Naive B cell (primary cell): ENCODE measurements around the gene BICD2. TPM values are rescaled to one million over a fixed set of nuclear protein-coding genes. Genes with fewer than 3 reads are reported as not detected.

ENCODE experiments used
- ATAC-seq, 2 donors: fragments of 150-1000 bp; cut with Tn5 transposase; 2 replicates each; pipeline ENCODE4 v1.10.0; 2021; ENCODE audit warnings: low read depth in 2 of 2, mild to moderate bottlenecking in 2 of 2, moderate library complexity in 2 of 2
- DNase-seq: peaks from one replicate; pipeline ENCODE4 v3.0.0; 2022
- H3K27ac Mint-ChIP-seq, 6 donors: one replicate each; pipeline ENCODE4 v1.8.0; 2020 to 2022; ENCODE audit warnings: mild to moderate bottlenecking in 6 of 6, mixed read lengths in 6 of 6, moderate library complexity in 5 of 6, inconsistent platforms in 2 of 6
- H3K27me3 Mint-ChIP-seq, 3 donors: one replicate each; pipeline ENCODE4 v1.8.0; 2021 to 2022; ENCODE audit warnings: mixed read lengths in 3 of 3, mild to moderate bottlenecking in 1 of 3
- H3K36me3 Mint-ChIP-seq, 2 donors: one replicate each; pipeline ENCODE4 v1.8.0; 2020 to 2022; ENCODE audit warnings: mixed read lengths in 2 of 2, inconsistent platforms in 1 of 2, mild to moderate bottlenecking in 1 of 2
- H3K4me1 Mint-ChIP-seq, 3 donors: one replicate each; pipeline ENCODE4 v1.8.0; 2020 to 2022; ENCODE audit warnings: mixed read lengths in 3 of 3, inconsistent platforms in 1 of 3, mild to moderate bottlenecking in 1 of 3, moderate library complexity in 1 of 3
- H3K4me3 Mint-ChIP-seq, 8 donors: one replicate each; pipeline ENCODE4 v1.8.0; 2020 to 2022; ENCODE audit warnings: mild to moderate bottlenecking in 8 of 8, mixed read lengths in 8 of 8, moderate library complexity in 8 of 8, inconsistent platforms in 2 of 8
- H3K9me3 Mint-ChIP-seq, 7 donors: one replicate each; pipeline ENCODE4 v1.8.0; 2020 to 2022; ENCODE audit warnings: mixed read lengths in 7 of 7, mild to moderate bottlenecking in 5 of 7, inconsistent platforms in 2 of 7, moderate library complexity in 1 of 7
- polyA plus RNA-seq, 6 donors: library from polyadenylated mRNA; unstranded; fragments of 300-500 nt; fragmentation: Illumina TruSeq; gene quantifications; one replicate each; pipeline ENCODE4 v1.2.3, GENCODE V29; 2021; ENCODE audit warnings: low read depth in 6 of 6

BICD2 gene
- polyA plus RNA-seq, 6 donors from 2014 or later = 4.3 to 41.8 (median 29.6) TPM

DNA sequence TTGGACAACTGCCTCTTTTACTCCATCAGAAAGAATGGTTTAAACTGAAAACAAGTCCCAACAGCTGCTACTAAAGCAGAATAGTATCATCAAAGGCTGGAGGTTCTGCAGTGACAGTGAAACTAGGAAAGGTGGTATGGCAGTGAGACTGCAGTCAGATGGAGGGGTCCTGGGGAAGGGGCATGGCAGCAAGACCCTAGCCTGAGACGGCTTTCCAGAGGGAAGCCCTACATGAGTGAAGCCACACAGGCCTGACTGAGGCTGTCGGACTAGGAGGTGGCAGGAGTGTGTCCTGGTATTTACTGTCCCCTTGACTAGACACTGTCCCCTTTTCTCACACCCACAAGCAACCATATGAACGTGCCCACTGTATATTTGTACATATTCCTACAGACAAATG is 54.3 kb downstream of the BICD2 start:
- ATAC-seq = no peak
- Mint-ChIP-seq H3K4me3 (no peak overlapping the region), H3K9me3 (no peaks in the 10 kb centered on the region), H3K27me3 (no peaks in the 10 kb centered on the region), H3K36me3 (peaks cover 13 to 22% of the 10 kb centered on the region in 2 donors), H3K27ac (peak overlapping the region in 1 of 6 donors; percentile 81), H3K4me1 (peaks cover 19 to 43% (median 33%) of the 10 kb centered on the region in 3 donors)
- DNase-seq = no peak

DNA sequence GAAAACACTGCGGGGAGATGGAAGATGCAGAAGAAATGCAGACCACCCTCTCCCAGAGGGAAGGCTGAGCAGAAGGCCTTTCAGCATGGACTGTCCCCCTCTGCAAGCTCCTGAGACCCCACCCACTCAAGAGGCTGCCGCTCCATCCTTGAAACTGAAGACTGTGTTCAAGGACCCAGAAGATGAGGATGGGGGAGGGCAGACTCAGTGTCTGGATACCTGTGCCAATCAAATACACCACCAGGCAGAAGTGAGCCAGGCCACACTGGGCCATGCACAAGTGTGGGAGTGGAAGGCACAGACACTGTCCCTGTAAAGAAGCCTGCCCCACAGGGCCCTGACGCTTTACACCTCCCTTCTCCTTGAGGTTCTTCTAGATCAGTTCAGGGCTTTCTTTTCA is 54.7 kb downstream of the BICD2 start:
- ATAC-seq = no peak
- Mint-ChIP-seq H3K4me3 (no peak overlapping the region), H3K4me1 (peaks cover 19 to 43% (median 33%) of the 10 kb centered on the region in 3 donors), H3K27me3 (no peaks in the 10 kb centered on the region), H3K36me3 (peaks cover 13 to 22% of the 10 kb centered on the region in 2 donors), H3K9me3 (no peaks in the 10 kb centered on the region), H3K27ac (peak overlapping the region in 1 of 6 donors; percentile 2)
- no peak for DNase-seq

- Mint-ChIP-seq H3K4me3 (no peak overlapping the region), H3K27me3 (no peaks in the 10 kb centered on the region), H3K4me1 (peaks cover 19 to 43% (median 33%) of the 10 kb centered on the region in 3 donors), H3K27ac (no peak overlapping the region), H3K36me3 (peaks cover 17 to 22% of the 10 kb centered on the region in 2 donors), H3K9me3 (no peaks in the 10 kb centered on the region)
- no peak for ATAC-seq
- DNase-seq = no peak
These were observed 55.4 kb downstream of the BICD2 start for GRCh38 chr9:92709240-92709639.

DNA sequence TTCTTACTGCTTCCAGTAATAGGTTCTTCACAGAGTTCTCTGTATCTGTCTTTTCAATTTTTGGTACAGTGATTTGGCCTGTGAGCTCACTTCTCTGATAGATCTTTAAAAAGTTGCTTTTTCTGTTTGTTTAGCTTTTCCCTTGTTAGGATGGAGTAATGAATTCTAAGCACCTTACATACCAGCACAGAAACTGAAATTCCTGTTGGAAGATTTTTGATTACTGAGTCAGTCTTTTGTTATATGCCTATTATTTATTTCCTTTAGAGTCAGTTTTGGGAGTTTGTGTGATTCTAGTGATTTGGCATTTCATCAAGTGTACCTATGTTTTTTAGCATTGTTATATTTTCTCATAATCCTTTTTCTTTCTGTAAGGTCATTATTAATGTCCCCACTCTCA is 57.1 kb downstream of the BICD2 start:
- H3K27ac Mint-ChIP-seq = peak overlapping the region in 2 of 6 donors; percentile 16 to 30
- H3K36me3 Mint-ChIP-seq = peaks cover 10 to 17% of the 10 kb centered on the region in 2 donors
- DNase-seq (no peak), ATAC-seq (no peak)
- H3K4me1 Mint-ChIP-seq = peaks cover 16 to 28% (median 21%) of the 10 kb centered on the region in 3 donors
- H3K9me3 Mint-ChIP-seq = no peaks in the 10 kb centered on the region
- H3K4me3 Mint-ChIP-seq = peak overlapping the region in 1 of 8 donors; percentile 28
- no peaks in the 10 kb centered on the region for H3K27me3 Mint-ChIP-seq

- ATAC-seq (peak; percentile 66 to 67), DNase-seq (no peak)
- H3K4me3 Mint-ChIP-seq = no peak overlapping the region
- H3K27ac Mint-ChIP-seq = peak overlapping the region in 3 of 6 donors; percentile 20 to 79 (median 51)
- no peaks in the 10 kb centered on the region for H3K27me3 Mint-ChIP-seq
- peaks cover 6 to 16% (median 10%) of the 10 kb centered on the region in 3 donors for H3K4me1 Mint-ChIP-seq
- H3K36me3 Mint-ChIP-seq = peaks cover 9 to 17% of the 10 kb centered on the region in 2 donors
- no peaks in the 10 kb centered on the region for H3K9me3 Mint-ChIP-seq
These were observed 58.3 kb downstream of the BICD2 start for GRCh38 chr9:92706218-92706940.

- ATAC-seq (no peak), DNase-seq (no peak)
- no peaks in the 10 kb centered on the region for H3K9me3 Mint-ChIP-seq
- peaks cover 0 to 19% of the 10 kb centered on the region in 2 donors for H3K36me3 Mint-ChIP-seq
- peaks cover 0 to 10% (median 0%) of the 10 kb centered on the region in 3 donors for H3K4me1 Mint-ChIP-seq
- no peaks in the 10 kb centered on the region for H3K27me3 Mint-ChIP-seq
- no peak overlapping the region for H3K4me3 Mint-ChIP-seq
- no peak overlapping the region for H3K27ac Mint-ChIP-seq
These were observed 60.1 kb downstream of the BICD2 start for GRCh38 chr9:92704528-92704927.

DNA sequence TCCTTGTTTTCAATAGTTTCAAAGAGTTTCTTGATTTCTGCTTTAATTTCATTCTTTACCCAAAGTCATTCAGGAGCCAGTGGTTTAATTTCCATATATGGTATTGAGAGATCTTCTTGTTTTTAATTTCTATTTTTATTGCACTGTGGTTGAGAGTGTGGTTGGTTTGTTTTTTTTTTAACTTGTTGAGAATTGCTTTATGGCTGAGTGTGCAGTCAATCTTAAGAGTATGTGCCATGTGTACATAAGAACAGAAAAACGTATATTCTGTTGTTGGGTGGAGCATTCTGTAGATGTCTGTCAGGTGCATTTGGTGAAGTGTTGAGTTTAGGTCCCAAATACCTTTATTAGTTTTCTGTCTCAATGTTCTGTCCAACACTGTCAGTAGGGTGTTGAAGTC is 68.0 kb downstream of the BICD2 start:
- ATAC-seq = no peak
- H3K9me3 Mint-ChIP-seq = peaks cover 0 to 59% (median 49%) of the 10 kb centered on the region in 7 donors
- peaks cover 15 to 24% of the 10 kb centered on the region in 2 donors for H3K36me3 Mint-ChIP-seq
- peak overlapping the region in 3 of 8 donors; percentile 6 to 56 (median 43) for H3K4me3 Mint-ChIP-seq
- peak overlapping the region in 1 of 6 donors; percentile 94 for H3K27ac Mint-ChIP-seq
- H3K4me1 Mint-ChIP-seq = peaks cover 9 to 15% (median 13%) of the 10 kb centered on the region in 3 donors
- DNase-seq = no peak
- no peaks in the 10 kb centered on the region for H3K27me3 Mint-ChIP-seq

DNA sequence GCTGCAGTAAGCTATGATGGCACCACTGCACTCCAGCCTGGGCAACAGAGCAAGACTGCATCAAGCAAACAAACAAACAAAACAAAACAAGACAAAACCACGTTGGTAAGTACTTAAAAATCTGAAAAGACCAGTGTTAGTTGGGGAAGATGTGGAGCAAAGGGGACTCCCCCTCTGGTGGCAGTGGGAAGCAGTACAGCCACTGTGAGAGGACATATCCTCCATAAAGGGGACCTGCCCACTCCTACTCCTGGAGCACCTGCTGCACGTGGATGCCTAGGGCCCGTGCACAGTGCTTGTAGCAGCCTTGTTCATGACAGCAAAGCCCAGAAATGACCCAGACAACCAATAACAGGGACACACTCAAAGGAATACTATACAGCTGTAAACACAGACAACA is 77.7 kb downstream of the BICD2 start:
- DNase-seq = no peak
- H3K4me3 Mint-ChIP-seq = no peak overlapping the region
- no peak for ATAC-seq
- H3K9me3 Mint-ChIP-seq = peaks cover 11 to 29% (median 24%) of the 10 kb centered on the region in 7 donors
- peaks cover 0 to 15% of the 10 kb centered on the region in 2 donors for H3K36me3 Mint-ChIP-seq
- H3K27ac Mint-ChIP-seq = no peak overlapping the region
- H3K27me3 Mint-ChIP-seq = no peaks in the 10 kb centered on the region
- peaks cover 4 to 9% (median 8%) of the 10 kb centered on the region in 3 donors for H3K4me1 Mint-ChIP-seq

DNA sequence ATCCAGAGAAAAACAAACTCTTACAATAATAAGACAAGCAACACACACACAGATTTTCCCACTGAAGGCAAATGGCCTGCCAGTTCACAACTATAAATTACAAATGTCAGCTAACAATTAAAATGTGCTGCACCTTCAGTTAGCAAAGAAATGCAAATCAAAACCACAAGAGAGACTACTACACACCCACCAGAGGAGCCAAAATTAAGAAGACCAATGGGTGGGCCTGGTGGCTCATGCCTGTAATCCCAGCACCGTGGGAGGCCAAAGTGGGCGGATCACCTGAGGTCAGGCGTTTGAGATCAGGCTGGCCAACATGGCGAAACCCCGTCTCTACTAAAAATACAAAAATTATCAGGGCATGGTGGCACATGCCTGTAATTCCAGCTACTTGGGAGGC is 79.6 kb downstream of the BICD2 start:
- Mint-ChIP-seq H3K36me3 (peaks cover 0 to 4% of the 10 kb centered on the region in 2 donors), H3K9me3 (peaks cover 2 to 11% (median 4%) of the 10 kb centered on the region in 7 donors), H3K4me3 (peak overlapping the region in 1 of 8 donors; percentile 31), H3K27ac (peak overlapping the region in 1 of 6 donors; percentile 8), H3K27me3 (no peaks in the 10 kb centered on the region), H3K4me1 (peaks cover 4 to 9% (median 8%) of the 10 kb centered on the region in 3 donors)
- DNase-seq (no peak), ATAC-seq (no peak)

DNA sequence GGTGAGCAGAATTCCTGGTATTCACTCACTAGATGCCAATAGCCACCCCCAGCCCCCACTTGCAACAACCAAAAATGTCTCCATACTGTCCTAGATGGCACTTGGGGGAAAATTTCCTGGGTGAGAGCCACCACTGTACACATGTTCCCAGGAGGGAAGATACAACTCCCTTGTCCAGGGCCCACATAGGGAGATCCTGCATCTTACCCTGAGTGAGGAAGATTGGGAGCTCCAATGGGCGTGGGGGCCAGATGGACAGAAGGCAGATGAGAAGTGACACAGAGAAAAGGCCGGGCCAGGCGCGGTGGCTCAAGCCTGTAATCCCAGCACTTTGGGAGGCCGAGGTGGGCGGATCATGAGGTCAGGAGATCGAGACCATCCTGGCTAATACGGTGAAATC is 82.4 kb downstream of the BICD2 start:
- Mint-ChIP-seq H3K4me3 (no peak overlapping the region), H3K27me3 (no peaks in the 10 kb centered on the region)

GRCh38 chr9:92680166-92681119 is 84.2 kb downstream of the BICD2 start:
- no peaks in the 10 kb centered on the region for H3K36me3 Mint-ChIP-seq

More for the DNA sequence above, 82.4 kb downstream of the BICD2 start:
- Mint-ChIP-seq H3K27ac (peak overlapping the region in 1 of 6 donors; percentile 85), H3K36me3 (no peaks in the 10 kb centered on the region), H3K9me3 (peaks cover 0 to 4% (median 0%) of the 10 kb centered on the region in 7 donors), H3K4me1 (peaks cover 7 to 9% (median 8%) of the 10 kb centered on the region in 3 donors)
- DNase-seq (no peak), ATAC-seq (no peak)

DNA sequence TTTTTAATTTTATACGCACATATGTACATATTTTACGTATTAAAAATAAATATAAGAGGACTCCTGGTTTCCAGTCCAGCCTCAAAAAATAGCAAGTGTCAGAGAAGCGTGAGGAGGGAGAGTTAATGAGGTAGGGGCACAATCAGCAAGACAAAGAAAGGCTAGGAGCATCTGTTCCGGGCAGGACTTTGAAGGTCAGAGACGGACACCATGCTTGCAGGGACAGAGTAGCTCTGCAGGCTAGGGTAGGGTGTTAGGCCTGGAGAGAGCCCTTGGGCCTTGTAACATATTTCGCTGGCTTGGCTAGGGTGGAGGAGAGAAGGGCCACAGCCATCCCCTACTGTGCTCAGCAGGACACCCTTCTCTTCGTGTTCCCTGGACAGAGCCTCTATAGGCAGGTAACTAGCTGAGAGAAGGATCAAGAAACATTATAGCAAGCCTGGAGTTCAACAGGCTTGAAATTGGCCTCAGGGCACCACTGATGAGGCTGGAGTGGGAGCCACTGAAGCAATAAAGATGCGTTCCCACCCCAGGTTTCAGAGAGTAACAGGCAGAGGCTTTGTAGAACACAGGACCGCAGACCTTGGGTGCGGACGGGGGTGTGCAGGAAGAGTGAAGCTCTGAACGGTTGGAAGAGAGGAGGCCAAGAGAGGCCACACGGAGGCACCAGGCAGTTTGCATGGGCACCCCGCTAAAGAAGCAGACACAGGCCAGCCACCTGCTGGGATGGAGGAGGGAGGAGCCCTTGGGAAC is 85.0 kb downstream of the BICD2 start:
- Mint-ChIP-seq H3K9me3 (no peaks in the 10 kb centered on the region), H3K27ac (no peak overlapping the region), H3K4me1 (peaks cover under 1 to 3% (median 1%) of the 10 kb centered on the region in 3 donors), H3K36me3 (no peaks in the 10 kb centered on the region), H3K27me3 (no peaks in the 10 kb centered on the region), H3K4me3 (no peak overlapping the region)
- DNase-seq (no peak), ATAC-seq (no peak)

More at GRCh38 chr9:92680166-92681119, 84.2 kb downstream of the BICD2 start:
- ATAC-seq (no peak), DNase-seq (no peak)
- Mint-ChIP-seq H3K4me3 (no peak overlapping the region), H3K9me3 (no peaks in the 10 kb centered on the region), H3K27ac (peak overlapping the region in 1 of 6 donors; percentile 85), H3K27me3 (no peaks in the 10 kb centered on the region), H3K4me1 (peaks cover 7 to 9% (median 8%) of the 10 kb centered on the region in 3 donors)

DNA sequence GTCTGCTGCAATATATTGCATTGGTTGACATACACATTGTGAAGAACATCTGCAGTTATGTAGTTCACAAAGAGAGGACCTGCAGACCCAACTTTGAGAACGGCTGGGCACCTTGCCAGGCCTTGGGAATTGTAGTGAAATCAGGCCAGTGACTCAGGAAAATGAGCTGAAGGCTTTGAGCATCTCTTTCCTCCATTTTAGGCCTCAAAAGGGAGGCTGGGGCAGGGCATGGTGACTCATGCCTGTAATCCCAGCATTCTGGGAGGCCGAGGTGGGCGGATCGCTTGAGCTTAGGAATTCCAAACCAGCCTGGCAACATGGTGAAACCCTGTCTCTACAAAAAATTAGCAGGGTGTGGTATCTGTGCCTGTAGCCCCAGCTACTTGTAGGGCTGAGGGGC is 93.3 kb downstream of the BICD2 start:
- Mint-ChIP-seq H3K9me3 (no peaks in the 10 kb centered on the region), H3K27ac (peak overlapping the region in 3 of 6 donors; percentile 20 to 94 (median 49)), H3K36me3 (no peaks in the 10 kb centered on the region), H3K4me1 (peaks cover 22 to 35% (median 24%) of the 10 kb centered on the region in 3 donors), H3K27me3 (no peaks in the 10 kb centered on the region), H3K4me3 (peak overlapping the region; percentile 87 to 100 (median 96))
- DNase-seq = no peak
- ATAC-seq = no peak
